Left ventricle myocardium inferior (tissue), 1 donor: ENCODE data around the gene CRACR2A. TPM values are rescaled to one million over a fixed set of nuclear protein-coding genes. Genes with fewer than 3 reads are reported as not detected.

Experiments used
- DNase-seq: peaks from one replicate; pipeline ENCODE4 v3.0.0-alpha.2; 2020
- H3K27ac ChIP-seq: fragments of 200-600 bp; replicated peaks from 2 replicates; pipeline ENCODE4 v1.8.0; 2021
- H3K27me3 ChIP-seq: fragments of 200-600 bp; 2 replicates; pipeline ENCODE4 v1.8.0; 2021; ENCODE audit warnings: low read depth
- H3K36me3 ChIP-seq: fragments of 200-600 bp; 2 replicates; pipeline ENCODE4 v1.8.0; 2021
- H3K4me1 ChIP-seq: fragments of 200-600 bp; 2 replicates; pipeline ENCODE4 v1.8.0; 2021
- H3K4me3 ChIP-seq: fragments of 200-600 bp; 2 replicates; pipeline ENCODE4 v1.8.0; 2021; ENCODE audit warnings: mild to moderate bottlenecking, moderate library complexity
- H3K9me3 ChIP-seq: fragments of 200-600 bp; replicated peaks from 2 replicates; pipeline ENCODE4 v1.8.0; 2021
- CTCF ChIP-seq: fragments of 200-600 bp; IDR thresholded peaks from 2 replicates; pipeline ENCODE4 v1.8.0; 2021; ENCODE audit warnings: antibody characterized with exemption, mild to moderate bottlenecking, borderline replicate concordance
- intact Hi-C: fragments of 100-400 bp; cut with micrococcal nuclease; formaldehyde crosslinking; loops from one replicate; pipeline ENCODE4 v1.11.0; 2022
- total RNA-seq: library from RNA; stranded (reverse); fragmentation: NEBNext Ultra II Directional; extraction: Animal tissue kit (Norgen Biotek cat#: 25700); gene quantifications from one replicate; pipeline ENCODE4 v1.2.1, GENCODE V29; 2021
- donor health status: DM: no; HTN: yes; CAD: no; lungs with severe emphysema.

CRACR2A gene
- total RNA-seq, 1 donor from 2014 or later, result 7.6 TPM

GRCh38 chr12:3589745-3590144 lies 163.2 kb downstream of the CRACR2A start:
- Histone ChIP-seq H3K4me3 (no peak overlapping the region), H3K9me3 (no peaks in the 10 kb centered on the region), H3K27me3 (no peaks in the 10 kb centered on the region), H3K4me1 (no peaks in the 10 kb centered on the region), H3K36me3 (no peaks in the 10 kb centered on the region), H3K27ac (no peak overlapping the region)
- TF ChIP-seq CTCF, result no peak
- intact Hi-C loops, result no loop called here
- DNase-seq, result no peak

DNA sequence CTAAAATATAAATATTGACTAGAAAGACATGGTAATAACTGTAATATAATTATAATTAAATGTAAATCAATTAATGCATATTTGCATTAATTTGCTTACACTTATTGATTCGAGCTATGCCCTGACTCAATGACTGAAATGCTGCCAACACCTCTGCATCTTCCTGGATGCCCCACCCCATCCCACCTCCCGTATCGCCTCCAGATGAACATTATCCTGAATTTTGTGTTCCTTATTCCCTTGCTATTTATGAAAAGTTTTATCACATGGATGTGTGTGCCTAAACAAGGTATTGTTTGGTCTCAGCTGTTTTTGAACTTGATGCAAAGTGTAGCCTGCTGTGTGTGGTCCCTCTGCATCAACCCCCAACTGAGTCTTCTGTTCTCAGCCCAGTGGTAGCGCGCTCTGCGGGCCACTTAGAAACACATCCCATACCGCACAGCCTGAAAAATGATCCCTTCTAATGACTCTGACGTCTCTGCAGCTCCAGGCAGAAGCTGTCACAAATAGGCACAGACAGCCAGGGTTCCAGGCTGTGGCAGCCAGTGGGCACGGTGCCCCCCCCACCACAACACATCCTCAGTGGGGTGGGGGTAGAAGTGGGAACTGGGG lies 165.4 kb downstream of the CRACR2A start:
- DNase-seq, result no peak
- peaks cover 11% of the 10 kb centered on the region for H3K9me3 ChIP-seq
- H3K36me3 ChIP-seq, result no peaks in the 10 kb centered on the region
- TF ChIP-seq CTCF, result no peak
- H3K4me3 ChIP-seq, result no peak overlapping the region
- intact Hi-C loops, result no loop called here
- no peaks in the 10 kb centered on the region for H3K4me1 ChIP-seq
- H3K27me3 ChIP-seq, result no peaks in the 10 kb centered on the region
- H3K27ac ChIP-seq, result no peak overlapping the region

DNA sequence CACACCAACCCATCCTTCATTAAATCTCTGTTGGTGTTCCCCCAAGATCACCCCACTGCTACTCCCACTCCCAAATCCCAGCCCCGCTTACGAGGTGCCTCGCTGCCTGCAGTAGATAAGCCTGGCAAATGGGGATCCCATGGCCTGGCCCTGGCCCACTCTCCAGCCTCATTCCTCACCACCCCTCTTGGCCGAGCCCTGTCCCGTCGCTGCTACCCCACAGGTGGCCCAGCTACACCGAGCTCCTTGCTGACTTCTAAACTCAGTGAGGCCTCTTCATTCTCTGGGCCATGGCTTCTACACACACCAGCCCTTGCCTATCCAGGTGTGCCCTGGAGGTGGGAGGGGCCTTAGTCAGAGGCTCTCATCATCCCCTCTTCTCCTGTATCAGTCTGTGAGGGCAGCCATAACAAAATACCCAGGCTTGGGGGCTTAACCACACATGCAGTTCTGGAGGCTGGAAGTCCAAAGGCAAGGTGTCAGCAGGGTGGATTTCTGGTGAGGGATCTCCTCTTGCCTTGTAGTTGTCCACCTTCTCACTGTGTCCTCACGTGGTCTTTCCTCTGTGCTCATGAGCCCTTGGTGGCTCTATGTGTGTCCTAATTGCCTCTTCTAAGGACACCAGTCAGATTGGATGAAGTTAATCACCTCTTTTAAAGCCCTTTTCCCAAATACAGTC lies 169.1 kb downstream of the CRACR2A start:
- Histone ChIP-seq H3K4me1 (no peaks in the 10 kb centered on the region), H3K27ac (no peak overlapping the region), H3K27me3 (no peaks in the 10 kb centered on the region), H3K36me3 (no peaks in the 10 kb centered on the region), H3K4me3 (no peak overlapping the region), H3K9me3 (peaks cover 11% of the 10 kb centered on the region)
- TF ChIP-seq CTCF, result no peak
- no peak for DNase-seq
- intact Hi-C loops, result no loop called here

DNA sequence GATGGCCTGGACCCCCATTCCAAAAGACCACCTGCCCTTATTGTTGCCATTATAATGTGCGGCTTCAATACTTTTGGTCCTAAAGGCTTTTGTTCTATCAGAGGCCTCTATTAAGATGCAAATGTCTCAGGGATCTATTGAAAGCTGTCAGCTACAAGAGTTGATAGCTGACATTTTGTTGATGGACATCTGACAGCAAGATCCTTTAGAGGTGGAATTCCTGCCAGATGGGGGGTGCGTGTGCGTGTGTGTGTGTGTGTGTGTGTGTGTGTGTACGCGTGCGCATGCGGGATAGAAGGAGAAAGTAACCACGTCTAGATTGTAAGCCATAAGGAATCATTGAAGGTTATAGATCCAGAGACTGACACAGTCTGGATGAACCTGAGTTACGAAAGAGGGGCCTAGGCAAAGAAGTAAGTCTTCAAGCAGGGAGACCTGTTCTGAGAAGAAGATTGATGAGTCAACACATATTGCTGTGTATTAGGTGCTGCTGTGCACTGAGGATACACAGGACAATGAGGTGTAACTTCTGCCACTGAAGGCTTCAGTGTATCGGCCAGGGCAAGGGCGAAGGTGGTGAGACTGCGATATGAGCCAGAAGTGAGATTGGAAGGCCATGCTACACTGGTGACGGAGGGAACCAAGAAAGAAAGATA lies 172.7 kb downstream of the CRACR2A start:
- H3K4me1 ChIP-seq, result no peaks in the 10 kb centered on the region
- H3K27ac ChIP-seq, result no peak overlapping the region
- intact Hi-C loops, result no loop called here
- H3K9me3 ChIP-seq, result peaks cover 11% of the 10 kb centered on the region
- no peaks in the 10 kb centered on the region for H3K36me3 ChIP-seq
- peaks cover 6% of the 10 kb centered on the region for H3K27me3 ChIP-seq
- H3K4me3 ChIP-seq, result no peak overlapping the region
- no peak for TF ChIP-seq CTCF
- no peak for DNase-seq

- no peak for DNase-seq
- no peak for TF ChIP-seq CTCF
- intact Hi-C loops, result no loop called here
- H3K27me3 ChIP-seq, result peaks cover 6% of the 10 kb centered on the region
- peaks cover 11% of the 10 kb centered on the region for H3K9me3 ChIP-seq
- H3K4me3 ChIP-seq, result no peak overlapping the region
- no peaks in the 10 kb centered on the region for H3K36me3 ChIP-seq
- no peaks in the 10 kb centered on the region for H3K4me1 ChIP-seq
- H3K27ac ChIP-seq, result no peak overlapping the region
Observed at GRCh38 chr12:3579446-3580093, 173.3 kb downstream of the CRACR2A start.
